NCI-H2227 treated with DMSO at 0.1 percent for 48 hours (cell line): ENCODE results near the gene FAF1.
"Not testable (repeated sequence)": the region's sequence is repeated elsewhere in the genome, so short reads cannot be mapped to it uniquely, and the experiment has no call there.

Experiments
- DNase-seq: peaks from one replicate; lab custom pipeline; 2025; lab: John Stamatoyannopoulos, UW

Gene FAF1

GRCh38 chr1:50553921-50554320, 406.1 kb downstream of the FAF1 start:
- no peak for DNase-seq

GRCh38 chr1:50548243-50548642, 411.8 kb downstream of the FAF1 start:
- DNase-seq, result no peak

- no peak for DNase-seq
These were observed 417.7 kb downstream of the FAF1 start for GRCh38 chr1:50542362-50542761.

GRCh38 chr1:50538476-50538875, 421.6 kb downstream of the FAF1 start:
- DNase-seq, result no peak

- DNase-seq, result no peak
These were observed 428.5 kb downstream of the FAF1 start for GRCh38 chr1:50531601-50532000.

GRCh38 chr1:50531027-50531426, 429.0 kb downstream of the FAF1 start:
- DNase-seq, result no peak

GRCh38 chr1:50529510-50529909, 430.6 kb downstream of the FAF1 start:
- DNase-seq, result no peak

GRCh38 chr1:50527987-50528320, 432.1 kb downstream of the FAF1 start:
- not testable (repeated sequence) for DNase-seq

GRCh38 chr1:50527249-50527986, 432.6 kb downstream of the FAF1 start:
- no peak for DNase-seq

- DNase-seq, result no peak
These were observed 433.6 kb downstream of the FAF1 start for GRCh38 chr1:50526431-50526830.

GRCh38 chr1:50523548-50523947, 436.5 kb downstream of the FAF1 start:
- DNase-seq, result no peak

- DNase-seq, result no peak
These were observed 437.2 kb downstream of the FAF1 start for GRCh38 chr1:50522691-50523342.

GRCh38 chr1:50521703-50522102, 438.4 kb downstream of the FAF1 start:
- no peak for DNase-seq

- DNase-seq, result no peak
These were observed 442.6 kb downstream of the FAF1 start for GRCh38 chr1:50517488-50517887.

- no peak for DNase-seq
These were observed 444.0 kb downstream of the FAF1 start for GRCh38 chr1:50516056-50516455.

- no peak for DNase-seq
These were observed 452.0 kb downstream of the FAF1 start for GRCh38 chr1:50508040-50508586.

- no peak for DNase-seq
These were observed 454.6 kb downstream of the FAF1 start for GRCh38 chr1:50505427-50505826.

- no peak for DNase-seq
These were observed 456.6 kb downstream of the FAF1 start for GRCh38 chr1:50503515-50503914.

GRCh38 chr1:50502147-50502546, 457.9 kb downstream of the FAF1 start:
- no peak for DNase-seq

GRCh38 chr1:50497007-50497406, 463.1 kb downstream of the FAF1 start:
- no peak for DNase-seq

- DNase-seq, result no peak
These were observed 466.4 kb downstream of the FAF1 start for GRCh38 chr1:50493710-50494109.

- no peak for DNase-seq
These were observed 467.9 kb downstream of the FAF1 start for GRCh38 chr1:50492142-50492541.

- no peak for DNase-seq
These were observed 468.9 kb downstream of the FAF1 start for GRCh38 chr1:50491142-50491541.

- DNase-seq, result no peak
These were observed 469.4 kb downstream of the FAF1 start for GRCh38 chr1:50490640-50491039.
